ENCODE data around the gene GRIK4.

Gene GRIK4

GRCh38 chr11:120561286-120561685 is 49.7 kb downstream of the GRIK4 start:
- no peak for DNase-seq (ENCODE audit: low read depth)

GRCh38 chr11:120562806-120563425 is 51.4 kb downstream of the GRIK4 start:
- no peak overlapping the region for H3K4me3 ChIP-seq (ENCODE audit: low read depth, low read length)
- no peak for TF ChIP-seq CTCF (IDR thresholded peaks at IDR 0.05; ENCODE audit: low read depth, low read length, missing control alignments)
- no peak for DNase-seq (ENCODE audit: low read depth)
- in situ Hi-C loops (cut with HindIII; ENCODE audit: low sequenced_read_pairs), result no loop called here

More at GRCh38 chr11:120561286-120561685, 49.7 kb downstream of the GRIK4 start:
- in situ Hi-C loops (cut with HindIII; ENCODE audit: low sequenced_read_pairs), result no loop called here
- no peak overlapping the region for H3K4me3 ChIP-seq (ENCODE audit: low read depth, low read length)
- no peak for TF ChIP-seq CTCF (IDR thresholded peaks at IDR 0.05; ENCODE audit: low read depth, low read length, missing control alignments)

GRCh38 chr11:120563703-120564572 is 52.4 kb downstream of the GRIK4 start:
- TF ChIP-seq CTCF (IDR thresholded peaks at IDR 0.05; ENCODE audit: low read depth, low read length, missing control alignments), result no peak
- DNase-seq (ENCODE audit: low read depth), result no peak
- in situ Hi-C loops (cut with HindIII; ENCODE audit: low sequenced_read_pairs), result no loop called here
- peak overlapping the region; percentile 35 for H3K4me3 ChIP-seq (ENCODE audit: low read depth, low read length)

- in situ Hi-C loops (cut with HindIII; ENCODE audit: low sequenced_read_pairs), result no loop called here
- TF ChIP-seq CTCF (IDR thresholded peaks at IDR 0.05; ENCODE audit: low read depth, low read length, missing control alignments), result peak; percentile 38
Observed at GRCh38 chr11:120564573-120565311, 53.2 kb downstream of the GRIK4 start.

GRCh38 chr11:120565466-120566155 is 54.1 kb downstream of the GRIK4 start:
- in situ Hi-C loops (cut with HindIII; ENCODE audit: low sequenced_read_pairs), result no loop called here
- H3K4me3 ChIP-seq (ENCODE audit: low read depth, low read length), result no peak overlapping the region
- TF ChIP-seq CTCF (IDR thresholded peaks at IDR 0.05; ENCODE audit: low read depth, low read length, missing control alignments), result no peak
- DNase-seq (ENCODE audit: low read depth), result no peak

More at GRCh38 chr11:120564573-120565311, 53.2 kb downstream of the GRIK4 start:
- no peak for DNase-seq (ENCODE audit: low read depth)
- H3K4me3 ChIP-seq (ENCODE audit: low read depth, low read length), result peak overlapping the region; percentile 35

- no peak for TF ChIP-seq CTCF (IDR thresholded peaks at IDR 0.05; ENCODE audit: low read depth, low read length, missing control alignments)
- in situ Hi-C loops (cut with HindIII; ENCODE audit: low sequenced_read_pairs), result no loop called here
- no peak for DNase-seq (ENCODE audit: low read depth)
- H3K4me3 ChIP-seq (ENCODE audit: low read depth, low read length), result no peak overlapping the region
Observed at GRCh38 chr11:120566176-120566575, 54.6 kb downstream of the GRIK4 start.

Measured in astrocyte of the cerebellum (primary cell).